Measurements from ENCODE around the gene NEU1. TPM values are rescaled to one million over a fixed set of nuclear protein-coding genes. Genes with fewer than 3 reads are reported as not detected.

Gene NEU1
- total RNA-seq, 1 experiment from 2014 or later: 44.8 TPM

DNA sequence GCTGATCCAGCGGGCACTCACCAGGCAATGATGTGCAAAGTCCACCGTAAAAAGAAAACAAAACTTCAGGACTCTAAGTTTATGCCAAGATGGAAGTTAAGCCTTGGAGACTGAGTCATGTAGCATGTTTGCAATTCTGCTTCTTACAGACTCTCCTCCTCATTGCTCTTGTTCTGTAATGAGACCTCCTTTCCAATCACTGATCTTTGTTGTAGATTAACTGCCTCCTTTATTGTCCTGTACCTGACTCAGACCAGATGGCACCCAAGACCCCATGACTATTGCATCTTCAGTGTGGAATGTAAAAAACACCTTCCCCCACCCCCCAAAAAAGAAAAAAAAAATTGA, 11.2 kb downstream of the NEU1 start:
- POLR2A ChIA-PET: no interaction called here
- Mint-ChIP-seq H3K4me1 (no peaks in the 10 kb centered on the region), H3K4me3 (no peak overlapping the region), H3K36me3 (peaks cover 13% of the 10 kb centered on the region), H3K27ac (no peak overlapping the region), H3K9me3 (peaks cover 14% of the 10 kb centered on the region), H3K27me3 (ENCODE audit: low read depth) (peaks cover 9% of the 10 kb centered on the region; the same call in 1 of the 2 replicates)
- CTCF ChIA-PET: interaction anchor here (1.1 kb wide), 1 partner anchor 78 kb away, joined by 3 read pairs; no protein-coding TSS in a partner anchor
- TF ChIP-seq HMGA2 (CRISPR knock-in tag; IDR thresholded peaks at IDR 0.05) (no peak), ETV6 (CRISPR knock-in tag; IDR thresholded peaks at IDR 0.05) (no peak), FOXP1 (CRISPR knock-in tag; IDR thresholded peaks at IDR 0.05; ENCODE audit: borderline replicate concordance) (no peak), ELF4 (CRISPR knock-in tag; IDR thresholded peaks at IDR 0.05; ENCODE audit: low read depth) (no peak), SMAD3 (CRISPR knock-in tag; IDR thresholded peaks at IDR 0.05; ENCODE audit: borderline replicate concordance) (no peak), ZNF317 (CRISPR knock-in tag; IDR thresholded peaks at IDR 0.05; ENCODE audit: borderline replicate concordance, low read depth) (no peak), KAT7 (CRISPR knock-in tag; IDR thresholded peaks at IDR 0.05; ENCODE audit: borderline replicate concordance) (no peak), MYBL2 (CRISPR knock-in tag; IDR thresholded peaks at IDR 0.05) (no peak), EMX1 (CRISPR knock-in tag; IDR thresholded peaks at IDR 0.05) (no peak), AFF4 (CRISPR knock-in tag; IDR thresholded peaks at IDR 0.05; ENCODE audit: borderline replicate concordance) (no peak), STAT6 (CRISPR knock-in tag; conservative IDR thresholded peaks at IDR 0.05; ENCODE audit: low read depth) (no peak)
- no peak for DNase-seq (ENCODE audit: low spot score)
- no peak for ATAC-seq

- no peaks in the 10 kb centered on the region for H3K4me1 Mint-ChIP-seq
- peaks cover 9% of the 10 kb centered on the region; the same call in 1 of the 2 replicates for H3K27me3 Mint-ChIP-seq (ENCODE audit: low read depth)
- H3K4me3 Mint-ChIP-seq: no peak overlapping the region
- no peak overlapping the region for H3K27ac Mint-ChIP-seq
- CTCF ChIA-PET: interaction anchor here (0.7 kb wide), 1 partner anchor 116 kb away, joined by 3 read pairs; no protein-coding TSS in a partner anchor
- H3K9me3 Mint-ChIP-seq: peaks cover 14% of the 10 kb centered on the region
- no peak for ATAC-seq
- no peak for DNase-seq (ENCODE audit: low spot score)
- POLR2A ChIA-PET: no interaction called here
- H3K36me3 Mint-ChIP-seq: peaks cover 13% of the 10 kb centered on the region
- no peak for TF ChIP-seq GABPB1 (CRISPR knock-in tag; IDR thresholded peaks at IDR 0.05)
- no peak for TF ChIP-seq ZNF425 (CRISPR knock-in tag; conservative IDR thresholded peaks at IDR 0.05)
- no peak for TF ChIP-seq MXD4 (CRISPR knock-in tag; IDR thresholded peaks at IDR 0.05; ENCODE audit: borderline replicate concordance)
- TF ChIP-seq, protein P1, sequence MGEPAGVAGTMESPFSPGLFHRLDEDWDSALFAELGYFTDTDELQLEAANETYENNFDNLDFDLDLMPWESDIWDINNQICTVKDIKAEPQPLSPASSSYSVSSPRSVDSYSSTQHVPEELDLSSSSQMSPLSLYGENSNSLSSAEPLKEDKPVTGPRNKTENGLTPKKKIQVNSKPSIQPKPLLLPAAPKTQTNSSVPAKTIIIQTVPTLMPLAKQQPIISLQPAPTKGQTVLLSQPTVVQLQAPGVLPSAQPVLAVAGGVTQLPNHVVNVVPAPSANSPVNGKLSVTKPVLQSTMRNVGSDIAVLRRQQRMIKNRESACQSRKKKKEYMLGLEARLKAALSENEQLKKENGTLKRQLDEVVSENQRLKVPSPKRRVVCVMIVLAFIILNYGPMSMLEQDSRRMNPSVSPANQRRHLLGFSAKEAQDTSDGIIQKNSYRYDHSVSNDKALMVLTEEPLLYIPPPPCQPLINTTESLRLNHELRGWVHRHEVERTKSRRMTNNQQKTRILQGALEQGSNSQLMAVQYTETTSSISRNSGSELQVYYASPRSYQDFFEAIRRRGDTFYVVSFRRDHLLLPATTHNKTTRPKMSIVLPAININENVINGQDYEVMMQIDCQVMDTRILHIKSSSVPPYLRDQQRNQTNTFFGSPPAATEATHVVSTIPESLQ (CRISPR knock-in tag; IDR thresholded peaks at IDR 0.05): no peak
- no peak for TF ChIP-seq CTCF (IDR thresholded peaks at IDR 0.05)
- TF ChIP-seq ZBTB21 (CRISPR knock-in tag; IDR thresholded peaks at IDR 0.05; ENCODE audit: borderline replicate concordance): no peak
- no peak for TF ChIP-seq ZNF423 (CRISPR knock-in tag; IDR thresholded peaks at IDR 0.05)
- TF ChIP-seq ATF3 (CRISPR knock-in tag; conservative IDR thresholded peaks at IDR 0.05): no peak
- no peak for TF ChIP-seq E2F1 (CRISPR knock-in tag; IDR thresholded peaks at IDR 0.05)
- TF ChIP-seq NR2C2 (CRISPR knock-in tag; IDR thresholded peaks at IDR 0.05): no peak
These were observed 11.7 kb downstream of the NEU1 start for GRCh38 chr6:31850765-31851484.
